Right ventricle myocardium inferior (tissue), 1 donor: ENCODE data around the gene DIP2C. TPM values are rescaled to one million over a fixed set of nuclear protein-coding genes. Genes with fewer than 3 reads are reported as not detected.
"Not testable (repeated sequence)": the region's sequence is repeated elsewhere in the genome, so short reads cannot be mapped to it uniquely, and the experiment has no call there.

Experiments used
- ATAC-seq: fragments of 200-7000 bp; cut with Tn5 transposase; one replicate; pipeline ENCODE4 v1.9.1; 2020; ENCODE audit warnings: mild to moderate bottlenecking, moderate library complexity
- DNase-seq: peaks from one replicate; pipeline ENCODE4 v3.0.0; 2021; ENCODE audit errors: missing footprints
- intact Hi-C: fragments of 100-400 bp; cut with DNase I; formaldehyde crosslinking; loops from one replicate; pipeline ENCODE4 v1.11.0; 2022
- total RNA-seq: library from RNA; stranded (reverse); fragmentation: NEBNext Ultra II Directional; extraction: Animal tissue kit (Norgen Biotek cat#: 25700); gene quantifications from one replicate; pipeline ENCODE4 v1.2.1, GENCODE V29; 2021
- donor health status: DM: no; HTN: yes; CAD: no; lungs with severe emphysema.

Gene DIP2C
- total RNA-seq, 1 donor from 2014 or later, result 28.3 TPM

DNA sequence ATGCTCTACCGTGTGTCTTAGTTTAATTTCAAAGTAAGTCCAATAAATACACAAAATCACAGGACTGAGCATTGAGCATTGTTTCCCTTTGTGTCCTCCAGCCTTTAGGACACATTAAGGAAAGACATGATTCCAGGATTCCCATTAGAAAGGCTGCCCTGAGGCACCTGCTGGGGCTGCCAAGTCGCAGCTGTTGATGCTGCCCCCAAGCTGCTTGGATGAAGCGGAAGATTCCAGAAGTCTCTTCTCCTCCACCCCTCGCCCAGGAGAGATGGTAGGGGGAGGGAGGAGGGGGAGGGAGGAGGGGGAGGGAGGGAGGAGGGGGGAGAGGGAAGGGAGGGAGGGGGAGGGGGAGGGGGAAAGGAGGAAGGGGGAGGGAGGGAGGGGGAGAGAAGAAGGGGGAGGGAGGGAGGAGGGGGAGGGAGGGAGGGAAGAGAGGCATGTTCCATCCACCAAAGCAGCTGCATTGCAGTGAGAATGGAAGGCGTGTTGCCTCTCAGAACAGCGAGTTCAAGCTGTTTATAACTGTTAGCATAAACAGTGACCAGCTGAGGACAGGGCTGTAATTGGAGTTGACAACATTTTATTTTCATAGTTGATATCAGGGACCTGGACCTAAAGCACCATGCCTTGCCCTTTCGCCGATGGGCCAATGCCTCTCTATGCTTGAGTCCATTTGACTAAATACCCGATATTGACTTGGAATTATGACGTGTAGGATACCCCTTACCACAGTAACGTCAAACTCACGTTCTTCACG, 67.3 kb downstream of the DIP2C start:
- intact Hi-C loops, result loop anchor here (1.0 kb wide), 1 partner anchor 34 kb away; no protein-coding TSS in a partner anchor
- no peak for DNase-seq
- ATAC-seq, result no peak

GRCh38 chr10:621513-621912, 68.0 kb downstream of the DIP2C start:
- ATAC-seq (no peak), DNase-seq (peak; percentile 8)
- intact Hi-C loops, result loop anchor here (1.0 kb wide), 1 partner anchor 33 kb away; no protein-coding TSS in a partner anchor

DNA sequence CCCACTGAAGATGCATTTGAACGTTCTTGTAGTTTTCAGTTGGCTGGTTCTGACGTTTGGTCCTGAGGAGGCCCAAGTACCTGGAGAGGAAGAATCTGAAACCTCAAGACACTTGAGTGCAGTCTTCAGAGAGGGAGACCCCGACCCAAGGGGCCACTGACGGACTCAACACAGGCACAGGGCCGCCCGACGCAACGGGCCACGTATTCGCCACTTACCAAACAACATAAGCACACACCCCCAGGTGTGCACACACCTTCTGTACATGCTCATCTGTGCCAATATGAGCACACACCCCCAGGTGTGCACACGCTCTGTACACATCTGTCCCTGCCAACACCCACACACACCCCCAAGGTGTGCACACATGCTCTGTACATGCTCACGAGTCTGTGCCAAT, 68.5 kb downstream of the DIP2C start:
- intact Hi-C loops, result loop anchor here (1.0 kb wide), 1 partner anchor 33 kb away; no protein-coding TSS in a partner anchor
- ATAC-seq, result no peak
- DNase-seq, result peak; percentile 45

- ATAC-seq, result no peak
- intact Hi-C loops, result no loop called here
- no peak for DNase-seq
Observed at GRCh38 chr10:620417-620816, 69.1 kb downstream of the DIP2C start.

- no peak for DNase-seq
- intact Hi-C loops, result no loop called here
- no peak for ATAC-seq
Observed at GRCh38 chr10:619710-620109, 69.8 kb downstream of the DIP2C start.

DNA sequence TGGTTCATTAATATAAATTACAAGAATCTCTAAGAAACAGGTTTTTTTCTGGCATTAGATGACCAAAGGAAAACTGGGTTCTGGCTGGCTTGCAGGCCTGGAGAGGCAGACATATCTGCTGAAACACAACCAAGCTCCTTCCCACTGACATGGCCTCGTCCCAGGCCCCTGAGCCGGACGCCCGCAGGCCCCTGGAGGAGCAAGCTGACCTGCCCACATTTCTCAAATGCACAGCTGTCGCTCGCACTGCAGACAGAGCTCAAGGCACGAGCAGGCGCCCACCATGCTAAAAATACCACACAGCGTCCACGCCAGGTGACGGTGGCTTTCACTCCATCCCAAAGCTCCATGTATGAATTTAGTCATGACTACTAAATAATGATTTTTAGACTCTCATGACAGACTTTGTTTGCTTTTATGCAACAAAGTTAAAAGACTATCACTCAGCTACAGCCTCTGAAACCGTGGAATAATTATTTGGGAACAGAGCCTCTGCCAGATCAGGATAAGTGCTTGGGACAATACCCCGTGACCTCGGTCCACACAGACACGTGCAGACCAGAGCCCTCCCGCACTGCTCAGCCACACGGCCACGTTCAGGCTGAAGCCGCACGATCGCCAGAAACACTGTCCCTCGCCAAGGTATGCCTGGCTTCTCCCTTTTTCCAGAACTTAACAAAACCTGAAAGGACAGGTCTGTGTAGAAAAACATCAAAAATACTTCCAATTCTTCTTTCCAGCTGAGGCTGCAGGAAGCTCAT, 71.1 kb downstream of the DIP2C start:
- intact Hi-C loops, result no loop called here
- ATAC-seq (peak; percentile 20), DNase-seq (no peak)

GRCh38 chr10:617471-617870, 72.0 kb downstream of the DIP2C start:
- no peak for ATAC-seq

DNA sequence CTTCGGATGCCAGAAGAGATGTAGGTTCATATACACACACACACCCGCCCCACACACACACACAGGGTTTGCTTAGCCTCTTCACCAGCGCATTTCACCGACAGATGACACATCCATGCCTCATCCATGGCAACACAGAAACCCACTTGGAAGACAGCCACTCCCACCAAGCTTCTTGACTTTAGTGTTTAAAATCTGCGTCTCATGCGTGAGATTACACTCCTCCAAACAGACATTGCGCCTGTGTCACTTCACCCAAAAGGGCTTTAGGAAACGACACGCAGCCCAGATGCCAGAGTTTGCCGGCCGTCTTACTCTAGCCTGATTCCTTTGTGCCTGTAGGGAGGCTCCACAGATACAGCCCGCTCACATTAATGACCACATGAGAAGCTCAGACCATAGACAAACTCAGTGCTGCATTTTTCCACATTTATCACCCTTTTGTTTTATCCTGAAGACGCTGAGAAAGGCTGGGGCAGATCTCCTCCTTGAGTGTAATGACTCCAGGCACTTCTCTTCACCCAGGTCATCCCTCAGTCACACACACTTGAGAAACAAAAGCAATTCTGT, 73.8 kb downstream of the DIP2C start:
- intact Hi-C loops, result no loop called here
- no peak for DNase-seq
- ATAC-seq, result no peak

More at GRCh38 chr10:617471-617870, 72.0 kb downstream of the DIP2C start:
- peak; percentile 21 for DNase-seq
- intact Hi-C loops, result no loop called here

GRCh38 chr10:614790-615582, 74.5 kb downstream of the DIP2C start:
- ATAC-seq, result no peak
- no peak for DNase-seq
- intact Hi-C loops, result loop anchor here (5.0 kb wide), 1 partner anchor 72 kb away; the partner anchor contains the start of gene DIP2C

- intact Hi-C loops, result loop anchor here (5.0 kb wide), 1 partner anchor 73 kb away; the partner anchor contains the start of gene DIP2C
- ATAC-seq, result peak; percentile 37
- no peak for DNase-seq
Observed at GRCh38 chr10:614139-614711, 75.2 kb downstream of the DIP2C start.

DNA sequence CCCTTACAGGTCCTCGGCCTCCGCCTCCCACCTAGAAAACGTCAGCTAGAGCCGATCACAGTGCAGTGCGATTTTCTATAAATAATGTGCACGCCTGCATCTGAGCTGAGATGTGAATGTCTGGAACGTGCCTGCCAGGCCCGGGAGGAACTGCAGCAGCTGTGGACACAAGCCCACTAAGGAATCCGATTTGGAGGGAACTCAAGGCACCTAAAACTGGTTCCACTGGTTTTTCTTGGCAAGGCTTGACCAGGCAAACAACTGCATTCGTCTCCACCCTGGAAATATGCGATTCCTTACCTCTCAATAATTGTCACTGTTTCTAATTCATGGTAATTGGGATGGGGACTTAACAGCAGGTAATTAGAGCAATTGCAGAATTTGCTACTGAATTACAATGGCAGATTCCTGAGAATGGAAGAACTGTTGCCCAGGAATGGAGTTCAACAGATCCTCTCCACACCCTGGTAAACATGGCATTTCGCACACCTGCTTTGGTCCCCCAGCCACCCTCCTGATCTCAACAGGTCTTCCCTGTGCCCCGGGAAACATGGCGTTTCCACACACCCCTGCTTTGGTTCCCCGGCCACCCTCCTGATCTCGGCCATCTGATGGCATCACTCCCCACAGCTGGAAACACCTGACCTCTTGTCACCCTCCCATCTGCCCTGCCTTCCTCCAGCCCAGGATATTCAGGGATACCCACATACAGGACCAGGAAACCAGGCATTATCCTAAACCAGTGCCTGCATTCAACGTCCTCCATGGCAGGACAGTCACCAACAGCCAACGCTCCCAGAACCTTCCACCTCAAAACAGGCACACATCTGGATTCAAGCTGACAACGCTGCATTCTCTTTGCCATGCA, 76.0 kb downstream of the DIP2C start:
- DNase-seq (no peak), ATAC-seq (peak; percentile 72)
- intact Hi-C loops, result loop anchor here (5.0 kb wide), 1 partner anchor 74 kb away; the partner anchor contains the start of gene DIP2C

GRCh38 chr10:612696-613095, 76.8 kb downstream of the DIP2C start:
- intact Hi-C loops, result loop anchor here (5.0 kb wide), 1 partner anchor 75 kb away; the partner anchor contains the start of gene DIP2C
- ATAC-seq, result no peak
- DNase-seq, result peak; percentile 5

GRCh38 chr10:610642-611305, 78.7 kb downstream of the DIP2C start:
- not testable (repeated sequence) for ATAC-seq, DNase-seq
- intact Hi-C loops, result loop anchor here (5.0 kb wide), 1 partner anchor 77 kb away; the partner anchor contains the start of gene DIP2C

DNA sequence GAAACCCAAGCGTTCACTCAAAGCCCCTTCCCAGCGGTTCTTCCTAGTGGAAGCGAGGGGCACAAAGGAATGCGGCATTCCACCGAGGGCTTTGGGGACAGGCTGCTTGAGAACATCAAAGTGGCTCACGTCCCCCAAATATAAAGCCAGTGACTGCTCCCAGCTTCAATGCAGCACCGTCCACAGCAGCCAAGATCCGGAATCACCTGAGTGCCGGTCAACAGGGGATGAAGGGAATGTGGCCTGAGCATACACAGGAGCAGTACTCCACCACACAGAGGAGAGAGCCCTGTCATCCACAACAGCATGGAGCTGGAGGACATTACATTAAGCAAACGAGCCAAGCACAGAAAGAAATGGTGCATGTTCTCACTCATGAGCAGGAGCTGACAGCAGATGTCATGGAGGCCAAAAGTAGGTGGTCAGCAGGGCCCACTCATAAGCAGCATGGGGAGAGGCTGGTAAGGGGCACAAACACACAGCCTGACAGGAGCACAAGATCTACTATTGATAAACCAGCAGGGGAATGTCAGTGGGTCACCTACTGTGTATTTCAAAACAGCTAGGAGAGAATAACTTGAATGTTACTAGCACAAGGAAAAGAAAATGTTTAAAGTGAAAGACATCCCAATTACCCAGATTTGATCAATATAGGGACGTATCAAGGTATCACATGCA, 79.5 kb downstream of the DIP2C start:
- DNase-seq, result no peak
- intact Hi-C loops, result loop anchor here (5.0 kb wide), 1 partner anchor 77 kb away; the partner anchor contains the start of gene DIP2C
- no peak for ATAC-seq

DNA sequence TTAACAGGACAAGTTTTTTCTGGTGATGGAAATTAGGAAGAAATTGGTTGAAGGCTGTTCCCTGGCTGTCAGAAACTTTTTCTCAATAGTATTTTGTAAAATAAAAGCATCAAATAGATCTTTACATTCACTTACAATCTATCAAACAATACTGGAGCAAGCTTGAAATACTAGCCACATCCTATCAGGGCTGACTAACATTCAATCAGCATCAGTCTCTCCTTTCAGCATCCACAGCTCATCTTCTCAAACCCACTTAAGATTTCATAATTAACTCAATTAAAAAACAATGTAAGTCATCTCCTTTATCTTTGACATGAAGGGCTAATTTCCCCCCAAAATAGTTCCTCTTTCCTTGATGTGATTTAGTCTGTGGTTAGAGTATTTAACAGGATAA, 80.2 kb downstream of the DIP2C start:
- DNase-seq (no peak), ATAC-seq (no peak)
- intact Hi-C loops, result no loop called here
